HEK293 (cell line): ENCODE results near the gene NUP43.

Experiments used
- ATF2 ChIP-seq: fragments of 450-650 bp; formaldehyde crosslinking; IDR thresholded peaks from 2 replicates; pipeline ENCODE4 v1.5.1; 2016; ENCODE audit warnings: missing biosample characterization, missing genetic modification characterization, low read depth
- CTCF ChIP-seq: fragments of 450-650 bp; formaldehyde crosslinking; IDR thresholded peaks from 2 replicates; pipeline ENCODE4 v1.5.1; 2016; ENCODE audit warnings: missing biosample characterization, missing genetic modification characterization
- GLI4 ChIP-seq: fragments of 450-650 bp; formaldehyde crosslinking; IDR thresholded peaks from 2 replicates; pipeline ENCODE4 v1.5.1; 2016; ENCODE audit warnings: missing biosample characterization, missing genetic modification characterization
- SP2 ChIP-seq: fragments of 450-650 bp; formaldehyde crosslinking; IDR thresholded peaks from 2 replicates; pipeline ENCODE4 v1.5.1; 2016; ENCODE audit warnings: missing biosample characterization, missing genetic modification characterization
- ZNF155 ChIP-seq: fragments of 450-650 bp; formaldehyde crosslinking; IDR thresholded peaks from 2 replicates; pipeline ENCODE4 v1.5.1; 2016; ENCODE audit warnings: missing biosample characterization, missing genetic modification characterization
- ZNF623 ChIP-seq: fragments of 450-650 bp; formaldehyde crosslinking; IDR thresholded peaks from 2 replicates; pipeline ENCODE4 v1.5.1; 2016; ENCODE audit warnings: missing biosample characterization, missing genetic modification characterization
- ZNF707 ChIP-seq: fragments of 450-650 bp; formaldehyde crosslinking; IDR thresholded peaks from 2 replicates; pipeline ENCODE4 v1.5.1; 2016; ENCODE audit warnings: missing biosample characterization, missing genetic modification characterization

- TF ChIP-seq CTCF (tag by site-specific recombination), result no peak
- TF ChIP-seq ZNF707 (tag by site-specific recombination), result no peak
- no peak for TF ChIP-seq GLI4 (tag by site-specific recombination)
- TF ChIP-seq SP2 (tag by site-specific recombination), result no peak
- TF ChIP-seq ATF2 (tag by site-specific recombination), result no peak
- no peak for TF ChIP-seq ZNF623
- TF ChIP-seq ZNF155 (tag by site-specific recombination), result no peak
Measured at GRCh38 chr6:149771185-149771584, 24.9 kb upstream of the NUP43 start.
